ENCODE results near the gene CKLF. TPM values are rescaled to one million over a fixed set of nuclear protein-coding genes. Genes with fewer than 3 reads are reported as not detected.

CKLF gene
- total RNA-seq, 4 donors from 2014 or later: 13.1 to 31.5 (median 17.9) TPM

DNA sequence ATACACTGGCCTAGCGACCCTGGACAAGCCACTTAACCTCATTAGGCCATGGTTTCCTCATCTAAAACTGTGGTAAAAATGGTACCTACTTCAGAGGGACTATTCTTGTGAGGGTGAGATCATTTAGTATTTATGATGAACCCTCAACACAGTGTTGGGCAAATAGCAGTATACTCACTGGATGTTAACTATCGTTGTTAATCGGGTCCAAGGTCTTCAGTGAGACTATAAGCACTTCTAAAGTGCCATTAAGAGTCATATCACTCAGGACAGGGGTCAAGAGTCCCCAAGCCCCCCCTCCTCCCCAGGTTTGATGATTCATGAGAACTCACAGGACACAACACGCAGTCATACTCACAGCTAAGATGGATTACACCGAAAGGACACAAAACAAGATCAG is 13.5 kb upstream of the CKLF start:
- TF ChIP-seq EP300 (IDR thresholded peaks at IDR 0.05) (no peak), POLR2A (IDR thresholded peaks at IDR 0.05) (no peak)
- WGBS, 2 donors (ENCODE audit: low coverage in 1 of 2): 85 to 100% methylated on average over 1 to 5 of the region's 5 CpGs
- H3K9me3 ChIP-seq: no peaks in the 10 kb centered on the region
- H3K27me3 ChIP-seq: no peaks in the 10 kb centered on the region
- peaks cover 0 to 97% of the 10 kb centered on the region in 2 donors for H3K36me3 ChIP-seq
- no peaks in the 10 kb centered on the region for H3K4me1 ChIP-seq
- ATAC-seq: no peak
- H3K27ac ChIP-seq: no peak overlapping the region
- H3K4me3 ChIP-seq: no peak overlapping the region

DNA sequence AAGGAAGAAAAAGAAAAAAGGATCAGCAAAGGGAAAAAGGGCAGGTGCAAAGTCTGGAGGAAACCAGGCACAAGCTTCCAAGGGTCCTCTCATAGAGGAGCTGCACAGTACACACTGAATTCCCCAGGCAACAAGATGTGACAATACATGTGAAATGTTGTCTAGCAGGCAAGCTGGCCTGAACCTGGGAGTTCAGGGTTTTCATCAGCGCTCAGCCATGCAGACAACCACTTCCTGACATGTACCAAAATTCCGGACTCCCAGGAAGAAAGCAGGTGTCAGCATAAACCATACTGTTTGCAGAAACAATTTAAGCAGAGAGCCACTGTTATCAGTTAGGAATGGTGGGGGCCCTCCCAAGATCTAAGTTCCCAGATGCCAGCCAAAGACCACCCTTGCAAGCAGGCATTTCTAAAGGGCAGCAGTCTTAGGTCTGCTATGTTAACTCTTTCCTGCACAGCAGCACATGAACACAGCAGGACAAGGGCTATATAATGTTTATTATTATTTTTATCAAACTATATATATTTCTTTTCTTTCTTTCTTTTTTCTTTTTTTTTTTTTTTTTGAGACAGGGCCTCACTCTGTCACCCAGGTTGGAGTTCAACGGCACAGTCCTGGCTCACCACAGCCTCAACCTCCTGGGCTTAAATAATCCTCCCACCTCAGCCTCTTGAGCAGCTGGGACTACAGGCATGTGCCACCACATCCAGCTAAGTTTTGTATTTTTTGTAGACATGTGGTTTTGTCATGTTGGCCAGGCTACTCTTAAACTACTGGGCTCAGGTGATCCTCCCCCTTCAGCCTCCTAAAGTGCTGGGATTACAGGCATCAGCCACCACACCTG is 12.5 kb upstream of the CKLF start:
- H3K27ac ChIP-seq: no peak overlapping the region
- TF ChIP-seq POLR2A (IDR thresholded peaks at IDR 0.05) (no peak), EP300 (IDR thresholded peaks at IDR 0.05) (no peak), POLR2AphosphoS5 (IDR thresholded peaks at IDR 0.05) (no peak)
- TF ChIP-seq, protein P1, sequence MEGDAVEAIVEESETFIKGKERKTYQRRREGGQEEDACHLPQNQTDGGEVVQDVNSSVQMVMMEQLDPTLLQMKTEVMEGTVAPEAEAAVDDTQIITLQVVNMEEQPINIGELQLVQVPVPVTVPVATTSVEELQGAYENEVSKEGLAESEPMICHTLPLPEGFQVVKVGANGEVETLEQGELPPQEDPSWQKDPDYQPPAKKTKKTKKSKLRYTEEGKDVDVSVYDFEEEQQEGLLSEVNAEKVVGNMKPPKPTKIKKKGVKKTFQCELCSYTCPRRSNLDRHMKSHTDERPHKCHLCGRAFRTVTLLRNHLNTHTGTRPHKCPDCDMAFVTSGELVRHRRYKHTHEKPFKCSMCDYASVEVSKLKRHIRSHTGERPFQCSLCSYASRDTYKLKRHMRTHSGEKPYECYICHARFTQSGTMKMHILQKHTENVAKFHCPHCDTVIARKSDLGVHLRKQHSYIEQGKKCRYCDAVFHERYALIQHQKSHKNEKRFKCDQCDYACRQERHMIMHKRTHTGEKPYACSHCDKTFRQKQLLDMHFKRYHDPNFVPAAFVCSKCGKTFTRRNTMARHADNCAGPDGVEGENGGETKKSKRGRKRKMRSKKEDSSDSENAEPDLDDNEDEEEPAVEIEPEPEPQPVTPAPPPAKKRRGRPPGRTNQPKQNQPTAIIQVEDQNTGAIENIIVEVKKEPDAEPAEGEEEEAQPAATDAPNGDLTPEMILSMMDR (IDR thresholded peaks at IDR 0.05): no peak
- no peaks in the 10 kb centered on the region for H3K27me3 ChIP-seq
- H3K36me3 ChIP-seq: peaks cover 0 to 97% of the 10 kb centered on the region in 2 donors
- no peak for ATAC-seq
- WGBS, 2 donors (ENCODE audit: low coverage in 1 of 2): 86 to 100% methylated on average over 1 to 2 of the region's 3 CpGs
- no peak overlapping the region for H3K4me3 ChIP-seq
- H3K4me1 ChIP-seq: no peaks in the 10 kb centered on the region
- no peaks in the 10 kb centered on the region for H3K9me3 ChIP-seq

DNA sequence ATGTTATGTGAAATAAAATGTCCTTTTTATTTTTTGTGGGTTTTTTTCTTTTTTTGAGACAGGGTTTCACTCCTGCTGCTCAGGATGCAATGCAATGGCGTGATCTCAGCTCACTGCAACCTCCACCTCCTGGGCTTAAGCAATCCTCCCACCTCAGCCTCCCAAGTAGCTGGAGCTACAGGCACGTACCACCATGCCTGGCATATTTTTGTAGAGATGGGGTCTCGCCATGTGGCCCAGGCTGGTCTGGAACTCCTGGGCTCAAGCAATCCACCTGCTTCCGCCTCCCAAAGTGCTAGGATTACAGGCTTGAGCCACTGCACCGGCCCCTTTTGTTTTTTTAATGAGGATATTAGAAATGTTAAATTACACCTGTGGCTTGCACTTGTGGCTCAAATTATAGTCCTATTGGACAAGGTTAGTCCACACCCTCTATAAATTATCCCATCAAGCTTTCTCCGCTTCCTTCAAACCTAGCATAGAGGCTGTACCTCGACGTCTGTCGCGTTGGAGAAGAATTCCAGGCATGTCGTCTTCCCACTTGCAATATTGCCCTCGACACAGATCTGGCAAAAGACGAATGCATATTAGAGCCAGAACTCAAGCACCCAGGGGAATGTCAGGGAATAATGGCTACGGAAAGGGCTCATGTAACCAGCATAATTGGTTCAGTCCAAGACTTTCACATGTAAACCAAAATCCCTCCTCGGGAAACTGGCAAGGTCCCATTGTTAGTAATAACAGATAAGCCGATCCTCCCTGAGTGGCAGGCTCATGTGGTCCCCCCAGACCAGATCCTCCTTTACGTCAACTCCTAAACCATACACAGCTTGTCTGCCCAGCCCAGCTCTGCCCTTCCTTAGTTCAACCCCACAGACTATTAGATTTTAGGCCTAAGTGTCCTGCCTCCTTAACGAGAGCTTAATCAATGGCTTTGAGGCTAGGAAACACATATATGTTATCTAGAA is 10.7 kb upstream of the CKLF start:
- ATAC-seq: no peak
- H3K27me3 ChIP-seq: no peaks in the 10 kb centered on the region
- no peak overlapping the region for H3K4me3 ChIP-seq
- WGBS, 2 donors (ENCODE audit: low coverage in 1 of 2): 75 to 79% methylated on average over 11 to 13 of the region's 18 CpGs
- no peaks in the 10 kb centered on the region for H3K9me3 ChIP-seq
- no peak overlapping the region for H3K27ac ChIP-seq
- H3K4me1 ChIP-seq: no peaks in the 10 kb centered on the region
- peaks cover 0 to 91% of the 10 kb centered on the region in 2 donors for H3K36me3 ChIP-seq
- TF ChIP-seq, protein P1 (IDR thresholded peaks at IDR 0.05): no peak
- TF ChIP-seq EP300 (IDR thresholded peaks at IDR 0.05) (no peak), POLR2A (IDR thresholded peaks at IDR 0.05) (no peak), POLR2AphosphoS5 (IDR thresholded peaks at IDR 0.05) (no peak)

DNA sequence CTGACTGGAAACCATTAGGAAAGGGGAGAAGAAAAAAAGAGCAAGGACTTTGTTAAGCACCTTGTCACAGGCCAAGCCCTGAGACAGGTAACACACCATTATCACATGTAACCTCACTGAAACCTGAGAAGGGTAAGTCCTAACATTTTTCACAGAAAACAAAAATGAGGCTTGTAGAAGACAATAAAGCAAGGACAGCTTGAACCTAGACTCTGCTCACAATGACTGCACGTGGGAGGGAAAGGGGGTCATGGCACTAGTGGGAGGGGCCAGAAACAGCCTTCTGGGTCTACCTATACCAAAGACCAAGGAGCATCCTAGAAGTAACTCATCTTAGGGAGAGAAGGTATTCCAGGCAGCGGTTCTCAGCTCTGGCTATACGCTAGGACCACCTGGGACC is 10.0 kb upstream of the CKLF start:
- Histone ChIP-seq H3K36me3 (peaks cover 0 to 91% of the 10 kb centered on the region in 2 donors), H3K9me3 (no peaks in the 10 kb centered on the region), H3K27ac (no peak overlapping the region), H3K27me3 (no peaks in the 10 kb centered on the region), H3K4me1 (peaks cover 0 to 3% (median 0%) of the 10 kb centered on the region in 3 donors), H3K4me3 (no peak overlapping the region)
- TF ChIP-seq, protein P1 (IDR thresholded peaks at IDR 0.05): no peak
- TF ChIP-seq EP300 (IDR thresholded peaks at IDR 0.05): no peak
- no peak for TF ChIP-seq POLR2AphosphoS5 (IDR thresholded peaks at IDR 0.05)
- TF ChIP-seq POLR2A (IDR thresholded peaks at IDR 0.05): no peak
- no peak for ATAC-seq
- WGBS, 2 donors (ENCODE audit: low coverage in 1 of 2): 83% methylated on average over 1 to 3 of the region's 3 CpGs

DNA sequence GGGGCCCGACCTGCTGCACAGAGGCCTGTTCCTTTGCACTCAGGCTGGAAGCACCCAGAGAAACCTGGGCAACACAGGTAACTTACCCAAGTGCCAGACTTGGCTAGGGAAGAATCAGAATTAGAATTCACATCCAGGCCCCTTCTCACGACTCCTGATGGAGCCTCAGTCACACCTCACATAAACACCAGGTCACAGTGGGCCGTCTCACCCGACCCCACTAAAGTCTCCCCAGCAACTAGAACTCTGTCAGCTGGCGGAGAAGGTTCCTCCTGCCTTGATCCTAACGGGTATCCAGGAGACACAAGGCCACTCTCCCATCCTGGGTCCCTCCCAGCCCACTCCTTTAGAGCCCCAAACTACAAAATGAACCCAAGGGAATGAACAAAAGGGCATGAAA is 8.8 kb upstream of the CKLF start:
- ATAC-seq: no peak
- Histone ChIP-seq H3K9me3 (no peaks in the 10 kb centered on the region), H3K36me3 (peaks cover 0 to 91% of the 10 kb centered on the region in 2 donors), H3K27ac (no peak overlapping the region), H3K4me3 (no peak overlapping the region), H3K4me1 (peaks cover 0 to 14% (median 2%) of the 10 kb centered on the region in 3 donors), H3K27me3 (no peaks in the 10 kb centered on the region)
- TF ChIP-seq EP300 (IDR thresholded peaks at IDR 0.05) (no peak), POLR2AphosphoS5 (IDR thresholded peaks at IDR 0.05) (no peak), POLR2A (IDR thresholded peaks at IDR 0.05) (no peak)
- TF ChIP-seq, protein P1 (IDR thresholded peaks at IDR 0.05): no peak
- WGBS, 2 donors (ENCODE audit: low coverage in 1 of 2): 87% methylated on average over 3 of the region's 6 CpGs; no CpG with 5 or more reads in 1 of the 2 donors
